ENCODE data around the gene SLC24A4.

The SLC24A4 gene

GRCh38 chr14:92391726-92392125 is 68.8 kb downstream of the SLC24A4 start:
- no peak overlapping the region for H3K4me3 ChIP-seq (ENCODE audit: control insufficient read depth, low read depth, low read length)
- DNase-seq (ENCODE audit: low read depth): no peak
- TF ChIP-seq, protein P1, sequence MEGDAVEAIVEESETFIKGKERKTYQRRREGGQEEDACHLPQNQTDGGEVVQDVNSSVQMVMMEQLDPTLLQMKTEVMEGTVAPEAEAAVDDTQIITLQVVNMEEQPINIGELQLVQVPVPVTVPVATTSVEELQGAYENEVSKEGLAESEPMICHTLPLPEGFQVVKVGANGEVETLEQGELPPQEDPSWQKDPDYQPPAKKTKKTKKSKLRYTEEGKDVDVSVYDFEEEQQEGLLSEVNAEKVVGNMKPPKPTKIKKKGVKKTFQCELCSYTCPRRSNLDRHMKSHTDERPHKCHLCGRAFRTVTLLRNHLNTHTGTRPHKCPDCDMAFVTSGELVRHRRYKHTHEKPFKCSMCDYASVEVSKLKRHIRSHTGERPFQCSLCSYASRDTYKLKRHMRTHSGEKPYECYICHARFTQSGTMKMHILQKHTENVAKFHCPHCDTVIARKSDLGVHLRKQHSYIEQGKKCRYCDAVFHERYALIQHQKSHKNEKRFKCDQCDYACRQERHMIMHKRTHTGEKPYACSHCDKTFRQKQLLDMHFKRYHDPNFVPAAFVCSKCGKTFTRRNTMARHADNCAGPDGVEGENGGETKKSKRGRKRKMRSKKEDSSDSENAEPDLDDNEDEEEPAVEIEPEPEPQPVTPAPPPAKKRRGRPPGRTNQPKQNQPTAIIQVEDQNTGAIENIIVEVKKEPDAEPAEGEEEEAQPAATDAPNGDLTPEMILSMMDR (IDR thresholded peaks at IDR 0.05; ENCODE audit: control insufficient read depth, insufficient read depth, low read depth, low read length, missing control alignments): no peak

GRCh38 chr14:92392711-92393110 is 69.7 kb downstream of the SLC24A4 start:
- DNase-seq (ENCODE audit: low read depth): no peak
- TF ChIP-seq, protein P1 (IDR thresholded peaks at IDR 0.05; ENCODE audit: control insufficient read depth, insufficient read depth, low read depth, low read length, missing control alignments): no peak
- no peak overlapping the region for H3K4me3 ChIP-seq (ENCODE audit: control insufficient read depth, low read depth, low read length)

- TF ChIP-seq, protein P1 (IDR thresholded peaks at IDR 0.05; ENCODE audit: control insufficient read depth, insufficient read depth, low read depth, low read length, missing control alignments): no peak
- DNase-seq (ENCODE audit: low read depth): peak; percentile 28
- no peak overlapping the region for H3K4me3 ChIP-seq (ENCODE audit: control insufficient read depth, low read depth, low read length)
Observed at GRCh38 chr14:92397150-92397952, 74.4 kb downstream of the SLC24A4 start.

DNA sequence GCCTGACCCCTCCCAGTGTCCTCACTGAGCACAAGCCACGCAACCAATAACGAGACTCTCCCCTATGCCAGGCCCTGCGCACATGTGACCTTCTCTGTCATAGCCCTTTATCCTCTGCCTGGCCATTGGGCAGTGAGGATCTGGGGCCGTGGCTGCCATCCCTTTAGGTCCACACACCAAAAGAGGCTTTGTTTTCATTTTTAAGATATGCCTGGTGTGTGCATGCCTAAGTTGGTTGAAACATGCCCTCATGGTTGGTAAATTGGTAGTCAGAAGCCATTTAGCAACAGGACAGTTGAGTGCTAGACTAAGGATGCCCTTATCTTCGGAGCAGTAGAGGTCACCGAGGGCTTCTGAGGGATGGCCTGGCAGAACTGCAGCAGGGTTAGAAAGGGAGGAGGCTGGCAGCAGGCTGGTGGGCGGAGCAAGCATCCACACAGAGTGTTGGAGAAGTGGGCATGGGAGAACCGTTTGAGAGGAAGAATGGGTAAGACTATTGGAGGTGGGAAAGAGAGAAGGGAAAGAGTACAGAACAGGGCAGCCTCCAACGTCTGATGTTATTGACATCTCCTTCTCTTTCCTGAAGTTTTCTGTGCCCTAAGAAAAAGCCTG is 75.1 kb downstream of the SLC24A4 start:
- no peak for DNase-seq (ENCODE audit: low read depth)
- no peak overlapping the region for H3K4me3 ChIP-seq (ENCODE audit: control insufficient read depth, low read depth, low read length)
- TF ChIP-seq, protein P1 (IDR thresholded peaks at IDR 0.05; ENCODE audit: control insufficient read depth, insufficient read depth, low read depth, low read length, missing control alignments): no peak

DNA sequence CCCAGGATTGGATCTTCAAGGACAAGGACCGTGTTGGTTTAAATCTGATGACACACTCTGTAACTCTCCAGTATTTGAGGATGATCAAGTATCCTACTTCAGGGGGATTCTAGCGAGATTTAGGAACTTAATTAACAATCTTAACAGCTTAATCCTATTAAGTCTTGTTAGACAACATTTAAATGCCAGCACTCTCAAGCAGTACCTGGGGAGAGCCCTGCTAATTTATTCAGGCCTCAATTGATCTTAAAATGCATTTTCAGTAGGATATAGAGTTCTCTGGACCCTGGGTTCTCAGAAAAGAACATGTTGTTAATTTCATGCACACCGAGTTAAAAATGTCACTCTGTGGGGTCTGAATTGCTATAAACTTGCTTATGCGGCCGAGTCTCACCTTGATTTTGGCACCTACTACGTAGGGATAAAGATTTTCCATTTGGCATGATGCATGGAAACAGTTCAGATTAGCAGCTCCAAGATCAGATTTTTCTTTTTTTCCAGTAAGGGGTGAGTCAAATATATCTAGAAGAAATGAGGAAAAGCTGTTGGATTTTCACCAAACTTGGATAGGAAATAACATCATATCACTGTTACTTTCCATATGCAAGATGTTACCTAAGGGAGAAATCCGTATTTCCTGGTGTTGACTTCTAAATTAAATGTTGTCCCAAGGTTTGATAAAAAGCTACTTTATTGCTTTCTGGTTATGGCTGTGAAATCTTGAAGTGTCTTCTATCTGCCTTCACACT is 76.1 kb downstream of the SLC24A4 start:
- DNase-seq (ENCODE audit: low read depth): no peak
- no peak overlapping the region for H3K4me3 ChIP-seq (ENCODE audit: control insufficient read depth, low read depth, low read length)
- TF ChIP-seq, protein P1 (IDR thresholded peaks at IDR 0.05; ENCODE audit: control insufficient read depth, insufficient read depth, low read depth, low read length, missing control alignments): no peak

GRCh38 chr14:92400579-92401444 is 77.8 kb downstream of the SLC24A4 start:
- TF ChIP-seq, protein P1 (IDR thresholded peaks at IDR 0.05; ENCODE audit: control insufficient read depth, insufficient read depth, low read depth, low read length, missing control alignments): no peak
- DNase-seq (ENCODE audit: low read depth): no peak
- H3K4me3 ChIP-seq (ENCODE audit: control insufficient read depth, low read depth, low read length): no peak overlapping the region
